ENCODE results near the gene MTMR1. TPM values are rescaled to one million over a fixed set of nuclear protein-coding genes. Genes with fewer than 3 reads are reported as not detected.

MTMR1 gene
- total and polyA plus RNA-seq, 9 of the 15 experiments (the other 6 are each of a cell fraction or from before 2014, with no cell fraction given): 0.96 to 35.4 (median 22.4) TPM

DNA sequence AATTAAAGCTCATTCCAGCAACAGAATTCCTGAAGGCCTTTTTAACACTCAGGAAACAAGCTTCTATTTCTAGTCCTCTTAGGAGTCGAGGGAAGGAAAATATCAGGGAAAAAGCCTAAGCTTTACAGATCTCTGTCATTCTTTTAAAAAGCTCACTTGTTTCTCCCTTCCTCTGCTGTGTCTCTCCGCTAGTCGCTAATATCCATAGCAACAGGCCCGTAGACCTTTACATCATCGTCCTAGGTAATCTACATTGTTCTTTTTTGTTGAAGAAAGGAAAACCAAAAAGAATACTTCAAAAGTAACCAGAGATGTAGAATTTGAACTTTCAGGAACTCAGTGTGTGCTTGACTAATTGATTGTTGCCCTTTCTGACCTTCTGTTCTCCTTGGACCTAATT lies 45.9 kb upstream of the MTMR1 start (continued):
- TF ChIP-seq, protein P1, sequence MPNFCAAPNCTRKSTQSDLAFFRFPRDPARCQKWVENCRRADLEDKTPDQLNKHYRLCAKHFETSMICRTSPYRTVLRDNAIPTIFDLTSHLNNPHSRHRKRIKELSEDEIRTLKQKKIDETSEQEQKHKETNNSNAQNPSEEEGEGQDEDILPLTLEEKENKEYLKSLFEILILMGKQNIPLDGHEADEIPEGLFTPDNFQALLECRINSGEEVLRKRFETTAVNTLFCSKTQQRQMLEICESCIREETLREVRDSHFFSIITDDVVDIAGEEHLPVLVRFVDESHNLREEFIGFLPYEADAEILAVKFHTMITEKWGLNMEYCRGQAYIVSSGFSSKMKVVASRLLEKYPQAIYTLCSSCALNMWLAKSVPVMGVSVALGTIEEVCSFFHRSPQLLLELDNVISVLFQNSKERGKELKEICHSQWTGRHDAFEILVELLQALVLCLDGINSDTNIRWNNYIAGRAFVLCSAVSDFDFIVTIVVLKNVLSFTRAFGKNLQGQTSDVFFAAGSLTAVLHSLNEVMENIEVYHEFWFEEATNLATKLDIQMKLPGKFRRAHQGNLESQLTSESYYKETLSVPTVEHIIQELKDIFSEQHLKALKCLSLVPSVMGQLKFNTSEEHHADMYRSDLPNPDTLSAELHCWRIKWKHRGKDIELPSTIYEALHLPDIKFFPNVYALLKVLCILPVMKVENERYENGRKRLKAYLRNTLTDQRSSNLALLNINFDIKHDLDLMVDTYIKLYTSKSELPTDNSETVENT (CRISPR knock-in tag; IDR thresholded peaks at IDR 0.05): no peak
- TF ChIP-seq, protein P2, sequence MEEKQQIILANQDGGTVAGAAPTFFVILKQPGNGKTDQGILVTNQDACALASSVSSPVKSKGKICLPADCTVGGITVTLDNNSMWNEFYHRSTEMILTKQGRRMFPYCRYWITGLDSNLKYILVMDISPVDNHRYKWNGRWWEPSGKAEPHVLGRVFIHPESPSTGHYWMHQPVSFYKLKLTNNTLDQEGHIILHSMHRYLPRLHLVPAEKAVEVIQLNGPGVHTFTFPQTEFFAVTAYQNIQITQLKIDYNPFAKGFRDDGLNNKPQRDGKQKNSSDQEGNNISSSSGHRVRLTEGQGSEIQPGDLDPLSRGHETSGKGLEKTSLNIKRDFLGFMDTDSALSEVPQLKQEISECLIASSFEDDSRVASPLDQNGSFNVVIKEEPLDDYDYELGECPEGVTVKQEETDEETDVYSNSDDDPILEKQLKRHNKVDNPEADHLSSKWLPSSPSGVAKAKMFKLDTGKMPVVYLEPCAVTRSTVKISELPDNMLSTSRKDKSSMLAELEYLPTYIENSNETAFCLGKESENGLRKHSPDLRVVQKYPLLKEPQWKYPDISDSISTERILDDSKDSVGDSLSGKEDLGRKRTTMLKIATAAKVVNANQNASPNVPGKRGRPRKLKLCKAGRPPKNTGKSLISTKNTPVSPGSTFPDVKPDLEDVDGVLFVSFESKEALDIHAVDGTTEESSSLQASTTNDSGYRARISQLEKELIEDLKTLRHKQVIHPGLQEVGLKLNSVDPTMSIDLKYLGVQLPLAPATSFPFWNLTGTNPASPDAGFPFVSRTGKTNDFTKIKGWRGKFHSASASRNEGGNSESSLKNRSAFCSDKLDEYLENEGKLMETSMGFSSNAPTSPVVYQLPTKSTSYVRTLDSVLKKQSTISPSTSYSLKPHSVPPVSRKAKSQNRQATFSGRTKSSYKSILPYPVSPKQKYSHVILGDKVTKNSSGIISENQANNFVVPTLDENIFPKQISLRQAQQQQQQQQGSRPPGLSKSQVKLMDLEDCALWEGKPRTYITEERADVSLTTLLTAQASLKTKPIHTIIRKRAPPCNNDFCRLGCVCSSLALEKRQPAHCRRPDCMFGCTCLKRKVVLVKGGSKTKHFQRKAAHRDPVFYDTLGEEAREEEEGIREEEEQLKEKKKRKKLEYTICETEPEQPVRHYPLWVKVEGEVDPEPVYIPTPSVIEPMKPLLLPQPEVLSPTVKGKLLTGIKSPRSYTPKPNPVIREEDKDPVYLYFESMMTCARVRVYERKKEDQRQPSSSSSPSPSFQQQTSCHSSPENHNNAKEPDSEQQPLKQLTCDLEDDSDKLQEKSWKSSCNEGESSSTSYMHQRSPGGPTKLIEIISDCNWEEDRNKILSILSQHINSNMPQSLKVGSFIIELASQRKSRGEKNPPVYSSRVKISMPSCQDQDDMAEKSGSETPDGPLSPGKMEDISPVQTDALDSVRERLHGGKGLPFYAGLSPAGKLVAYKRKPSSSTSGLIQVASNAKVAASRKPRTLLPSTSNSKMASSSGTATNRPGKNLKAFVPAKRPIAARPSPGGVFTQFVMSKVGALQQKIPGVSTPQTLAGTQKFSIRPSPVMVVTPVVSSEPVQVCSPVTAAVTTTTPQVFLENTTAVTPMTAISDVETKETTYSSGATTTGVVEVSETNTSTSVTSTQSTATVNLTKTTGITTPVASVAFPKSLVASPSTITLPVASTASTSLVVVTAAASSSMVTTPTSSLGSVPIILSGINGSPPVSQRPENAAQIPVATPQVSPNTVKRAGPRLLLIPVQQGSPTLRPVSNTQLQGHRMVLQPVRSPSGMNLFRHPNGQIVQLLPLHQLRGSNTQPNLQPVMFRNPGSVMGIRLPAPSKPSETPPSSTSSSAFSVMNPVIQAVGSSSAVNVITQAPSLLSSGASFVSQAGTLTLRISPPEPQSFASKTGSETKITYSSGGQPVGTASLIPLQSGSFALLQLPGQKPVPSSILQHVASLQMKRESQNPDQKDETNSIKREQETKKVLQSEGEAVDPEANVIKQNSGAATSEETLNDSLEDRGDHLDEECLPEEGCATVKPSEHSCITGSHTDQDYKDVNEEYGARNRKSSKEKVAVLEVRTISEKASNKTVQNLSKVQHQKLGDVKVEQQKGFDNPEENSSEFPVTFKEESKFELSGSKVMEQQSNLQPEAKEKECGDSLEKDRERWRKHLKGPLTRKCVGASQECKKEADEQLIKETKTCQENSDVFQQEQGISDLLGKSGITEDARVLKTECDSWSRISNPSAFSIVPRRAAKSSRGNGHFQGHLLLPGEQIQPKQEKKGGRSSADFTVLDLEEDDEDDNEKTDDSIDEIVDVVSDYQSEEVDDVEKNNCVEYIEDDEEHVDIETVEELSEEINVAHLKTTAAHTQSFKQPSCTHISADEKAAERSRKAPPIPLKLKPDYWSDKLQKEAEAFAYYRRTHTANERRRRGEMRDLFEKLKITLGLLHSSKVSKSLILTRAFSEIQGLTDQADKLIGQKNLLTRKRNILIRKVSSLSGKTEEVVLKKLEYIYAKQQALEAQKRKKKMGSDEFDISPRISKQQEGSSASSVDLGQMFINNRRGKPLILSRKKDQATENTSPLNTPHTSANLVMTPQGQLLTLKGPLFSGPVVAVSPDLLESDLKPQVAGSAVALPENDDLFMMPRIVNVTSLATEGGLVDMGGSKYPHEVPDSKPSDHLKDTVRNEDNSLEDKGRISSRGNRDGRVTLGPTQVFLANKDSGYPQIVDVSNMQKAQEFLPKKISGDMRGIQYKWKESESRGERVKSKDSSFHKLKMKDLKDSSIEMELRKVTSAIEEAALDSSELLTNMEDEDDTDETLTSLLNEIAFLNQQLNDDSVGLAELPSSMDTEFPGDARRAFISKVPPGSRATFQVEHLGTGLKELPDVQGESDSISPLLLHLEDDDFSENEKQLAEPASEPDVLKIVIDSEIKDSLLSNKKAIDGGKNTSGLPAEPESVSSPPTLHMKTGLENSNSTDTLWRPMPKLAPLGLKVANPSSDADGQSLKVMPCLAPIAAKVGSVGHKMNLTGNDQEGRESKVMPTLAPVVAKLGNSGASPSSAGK (IDR thresholded peaks at IDR 0.05): no peak
- TF ChIP-seq, protein P3, sequence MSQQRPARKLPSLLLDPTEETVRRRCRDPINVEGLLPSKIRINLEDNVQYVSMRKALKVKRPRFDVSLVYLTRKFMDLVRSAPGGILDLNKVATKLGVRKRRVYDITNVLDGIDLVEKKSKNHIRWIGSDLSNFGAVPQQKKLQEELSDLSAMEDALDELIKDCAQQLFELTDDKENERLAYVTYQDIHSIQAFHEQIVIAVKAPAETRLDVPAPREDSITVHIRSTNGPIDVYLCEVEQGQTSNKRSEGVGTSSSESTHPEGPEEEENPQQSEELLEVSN (IDR thresholded peaks at IDR 0.05; ENCODE audit: borderline replicate concordance in 1 of 2, extremely low read depth in 1 of 2, insufficient read depth in 1 of 2, insufficient read length in 1 of 2, low read depth in 1 of 2, low read length in 1 of 2, poor library complexity in 1 of 2, severe bottlenecking in 1 of 2): no peak
- TF ChIP-seq, protein P4, sequence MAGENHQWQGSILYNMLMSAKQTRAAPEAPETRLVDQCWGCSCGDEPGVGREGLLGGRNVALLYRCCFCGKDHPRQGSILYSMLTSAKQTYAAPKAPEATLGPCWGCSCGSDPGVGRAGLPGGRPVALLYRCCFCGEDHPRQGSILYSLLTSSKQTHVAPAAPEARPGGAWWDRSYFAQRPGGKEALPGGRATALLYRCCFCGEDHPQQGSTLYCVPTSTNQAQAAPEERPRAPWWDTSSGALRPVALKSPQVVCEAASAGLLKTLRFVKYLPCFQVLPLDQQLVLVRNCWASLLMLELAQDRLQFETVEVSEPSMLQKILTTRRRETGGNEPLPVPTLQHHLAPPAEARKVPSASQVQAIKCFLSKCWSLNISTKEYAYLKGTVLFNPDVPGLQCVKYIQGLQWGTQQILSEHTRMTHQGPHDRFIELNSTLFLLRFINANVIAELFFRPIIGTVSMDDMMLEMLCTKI (IDR thresholded peaks at IDR 0.05; ENCODE audit: partially characterized antibody): no peak
- TF ChIP-seq, protein P5, sequence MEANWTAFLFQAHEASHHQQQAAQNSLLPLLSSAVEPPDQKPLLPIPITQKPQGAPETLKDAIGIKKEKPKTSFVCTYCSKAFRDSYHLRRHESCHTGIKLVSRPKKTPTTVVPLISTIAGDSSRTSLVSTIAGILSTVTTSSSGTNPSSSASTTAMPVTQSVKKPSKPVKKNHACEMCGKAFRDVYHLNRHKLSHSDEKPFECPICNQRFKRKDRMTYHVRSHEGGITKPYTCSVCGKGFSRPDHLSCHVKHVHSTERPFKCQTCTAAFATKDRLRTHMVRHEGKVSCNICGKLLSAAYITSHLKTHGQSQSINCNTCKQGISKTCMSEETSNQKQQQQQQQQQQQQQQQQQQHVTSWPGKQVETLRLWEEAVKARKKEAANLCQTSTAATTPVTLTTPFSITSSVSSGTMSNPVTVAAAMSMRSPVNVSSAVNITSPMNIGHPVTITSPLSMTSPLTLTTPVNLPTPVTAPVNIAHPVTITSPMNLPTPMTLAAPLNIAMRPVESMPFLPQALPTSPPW (CRISPR knock-in tag; IDR thresholded peaks at IDR 0.05): no peak
